Iris pigment epithelial cell (primary cell): ENCODE results near the gene SEMA6B.
"Not testable (repeated sequence)": the region's sequence is repeated elsewhere in the genome, so short reads cannot be mapped to it uniquely, and the experiment has no call there.

Experiments used
- DNase-seq: peaks from one replicate; pipeline ENCODE4 v3.0.0-alpha.2; 2011; ENCODE audit warnings: low read depth

SEMA6B gene

DNA sequence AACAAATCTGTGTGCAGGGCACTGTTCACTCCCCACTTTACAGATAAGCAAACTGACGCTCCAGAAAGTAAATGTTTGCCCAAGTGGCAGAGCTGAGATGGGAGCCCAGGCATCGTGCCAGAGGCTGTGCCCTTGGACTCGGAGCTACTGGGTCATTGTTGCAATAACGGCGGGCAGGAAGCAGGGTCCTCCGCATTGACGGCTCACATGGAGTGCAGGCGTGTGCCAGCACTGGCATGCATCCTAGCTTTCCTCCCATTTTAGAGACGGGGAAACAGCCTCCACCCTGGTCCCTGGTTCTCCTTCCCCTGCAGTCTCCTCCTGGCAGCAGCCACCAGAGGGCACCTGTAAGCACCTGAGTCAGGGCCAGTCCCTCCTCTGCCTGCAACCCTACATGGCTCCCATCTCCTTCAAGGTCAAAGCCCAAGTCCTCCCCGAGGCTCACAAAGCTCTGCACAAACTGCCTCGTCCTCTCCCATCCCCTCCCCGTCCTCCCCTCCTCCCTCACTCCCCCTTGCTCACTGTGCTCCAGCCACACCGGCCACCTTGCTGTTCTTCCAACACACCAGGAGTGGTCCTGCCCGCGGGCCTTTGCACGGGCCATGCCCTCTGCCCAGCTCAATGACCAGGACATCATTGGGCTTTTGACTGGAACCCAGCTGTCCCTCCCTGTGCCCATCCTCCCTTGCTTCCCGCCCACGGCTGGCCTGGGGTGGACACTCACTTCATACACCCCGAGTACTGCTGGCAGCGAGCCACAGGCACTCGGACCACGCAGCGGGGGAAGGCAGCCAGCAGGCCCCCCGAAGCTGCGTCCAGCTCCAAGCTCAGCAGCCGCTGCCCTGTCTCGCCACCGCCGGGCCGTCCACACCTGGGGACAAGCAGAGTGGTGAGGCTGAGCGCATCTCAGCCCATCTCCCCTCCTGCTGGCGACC lies 11.9 kb downstream of the SEMA6B start:
- DNase-seq = no peak

DNA sequence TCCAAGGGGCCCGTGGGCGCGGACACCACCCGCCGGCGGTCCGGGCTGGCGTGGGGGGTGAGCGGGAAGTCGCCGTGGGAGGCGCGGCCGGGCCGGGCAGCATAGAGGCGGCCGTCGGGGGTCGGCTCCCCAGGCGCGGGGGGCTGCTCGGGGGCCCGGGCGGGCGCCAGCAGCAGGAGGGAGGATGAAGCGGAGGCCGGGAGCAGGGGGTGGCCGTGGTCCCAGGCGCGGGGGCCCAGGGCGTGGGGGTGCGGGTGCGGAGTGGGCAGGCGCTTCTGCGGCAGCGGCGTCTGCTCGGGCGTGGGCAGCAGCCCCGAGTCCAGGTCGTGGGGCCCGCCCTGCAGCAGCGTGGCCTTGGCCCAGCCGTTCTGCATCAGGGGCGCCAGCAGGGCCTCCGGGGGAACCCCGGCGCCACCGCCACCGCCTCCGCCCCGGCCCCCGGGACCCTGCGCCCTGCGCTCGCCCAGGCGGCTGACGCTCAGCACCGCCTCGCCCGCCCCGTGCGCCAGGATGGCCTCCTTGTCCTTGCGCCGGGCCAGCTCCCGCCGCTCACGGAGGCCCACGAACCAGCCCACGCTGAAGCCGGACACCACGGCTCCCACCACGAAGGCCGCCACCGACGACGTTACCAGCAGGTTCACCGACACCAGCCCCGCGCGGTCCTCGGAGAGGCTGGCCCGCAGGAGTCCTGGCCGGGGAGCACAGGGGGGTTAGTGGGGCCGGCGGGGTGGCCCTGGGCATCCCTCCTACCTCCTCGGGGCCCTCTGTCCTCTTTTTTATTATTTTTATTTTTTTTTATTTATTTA lies 15.4 kb downstream of the SEMA6B start:
- no peak for DNase-seq

GRCh38 chr19:4542896-4543841 lies 16.3 kb downstream of the SEMA6B start:
- no peak for DNase-seq

DNA sequence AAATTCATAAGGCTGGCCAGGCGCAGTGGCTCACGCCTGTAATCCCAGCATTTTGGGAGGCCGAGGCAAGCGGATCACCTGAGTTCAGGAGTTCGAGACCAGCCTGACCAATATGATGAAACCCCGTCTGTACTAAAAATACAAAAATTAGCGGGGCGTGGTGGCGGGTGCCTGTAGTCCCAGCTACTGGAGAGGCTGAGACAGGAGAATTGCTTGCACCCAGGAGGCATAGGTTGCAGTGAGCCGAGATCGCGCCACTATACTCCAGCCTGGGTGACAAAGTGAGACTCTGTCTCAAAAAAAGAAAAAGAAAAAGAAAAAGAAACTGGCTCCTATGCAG lies 17.7 kb downstream of the SEMA6B start:
- DNase-seq = not testable (repeated sequence)

GRCh38 chr19:4541114-4541805 lies 18.2 kb downstream of the SEMA6B start:
- no peak for DNase-seq

GRCh38 chr19:4539693-4540581 lies 19.5 kb downstream of the SEMA6B start, which contains the start of gene LRG1:
Gene LRG1 (minus strand): TSS chr19:4540036. CDS start chr19:4540013, 23 bp downstream.
- DNase-seq = peak; percentile 28

DNA sequence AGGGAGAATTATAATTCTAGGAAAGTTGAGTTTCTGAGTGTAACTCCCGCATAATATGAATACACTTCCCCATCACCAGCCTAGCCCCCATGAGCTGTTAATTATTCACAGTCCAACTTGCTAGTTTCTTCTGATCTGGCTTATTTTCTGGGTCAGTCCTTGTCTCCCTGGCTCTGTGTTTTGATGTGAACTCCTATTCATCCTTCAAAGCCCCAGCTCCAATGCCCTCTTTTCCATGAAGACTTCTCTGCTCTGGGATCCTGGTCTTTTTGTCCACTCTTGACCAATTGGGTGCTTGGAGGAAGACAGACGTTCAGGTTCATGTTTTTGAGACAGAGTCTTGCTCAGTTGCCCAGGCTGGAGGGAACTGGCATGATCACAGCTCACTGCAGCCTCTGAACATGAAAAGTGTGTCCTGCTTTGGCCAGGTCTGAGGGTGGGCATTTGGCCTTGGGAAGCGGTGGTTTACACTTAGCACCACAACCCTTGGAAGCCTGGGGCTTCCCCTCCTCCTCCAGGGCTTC lies 20.3 kb downstream of the SEMA6B start:
- DNase-seq = no peak

DNA sequence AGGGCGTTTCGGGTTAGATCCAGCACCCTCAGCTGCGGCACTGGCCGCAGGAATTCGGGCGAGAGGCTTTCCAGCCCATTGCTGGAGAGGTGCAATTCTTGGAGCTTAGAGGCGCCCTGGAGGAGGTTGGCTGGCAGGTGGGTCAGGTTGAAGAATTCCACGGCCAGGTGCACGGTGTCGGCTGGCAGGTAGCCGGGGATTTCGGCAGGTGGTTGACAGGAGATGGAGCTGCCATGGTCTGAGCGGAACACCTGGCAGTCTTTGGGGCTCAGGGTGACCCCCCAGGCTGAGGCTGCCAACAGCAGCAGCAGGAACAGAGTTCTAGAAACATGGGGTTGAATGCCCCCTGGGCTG lies 20.9 kb downstream of the SEMA6B start:
- no peak for DNase-seq

DNA sequence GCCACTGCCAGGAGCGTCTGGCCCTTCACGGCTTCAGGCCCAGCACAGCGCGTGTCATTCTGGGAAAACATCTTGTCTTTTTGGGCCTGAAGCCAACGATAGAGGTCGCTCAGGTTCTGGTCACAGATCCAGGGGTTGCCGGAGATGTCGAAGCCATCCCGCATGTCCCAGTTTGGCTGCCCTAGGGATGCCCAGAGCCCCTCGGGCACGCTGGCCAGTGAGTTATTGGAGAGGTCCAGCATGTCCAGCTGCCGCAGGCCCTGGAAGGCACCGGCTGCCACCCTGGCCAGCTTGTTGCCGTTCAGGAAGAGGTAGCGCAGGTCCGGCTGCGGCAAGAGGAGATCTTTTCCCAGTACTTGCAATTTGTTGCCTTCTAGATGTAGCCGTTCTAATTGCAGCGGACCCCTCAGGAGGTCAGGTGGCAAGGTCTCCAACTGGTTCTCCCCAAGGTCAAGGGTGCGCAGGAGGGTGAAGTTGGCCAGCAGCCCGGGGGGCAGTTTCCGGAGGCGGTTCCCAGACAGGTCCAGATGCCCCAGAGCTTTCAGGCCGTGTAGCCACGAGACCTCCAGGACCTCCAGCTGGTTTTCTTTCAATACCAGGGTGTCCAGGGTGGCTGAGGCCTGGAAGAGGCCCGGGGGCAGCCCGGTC lies 21.4 kb downstream of the SEMA6B start:
- DNase-seq = no peak

- DNase-seq = no peak
Measured at GRCh38 chr19:4536798-4537197, 22.7 kb downstream of the SEMA6B start.

DNA sequence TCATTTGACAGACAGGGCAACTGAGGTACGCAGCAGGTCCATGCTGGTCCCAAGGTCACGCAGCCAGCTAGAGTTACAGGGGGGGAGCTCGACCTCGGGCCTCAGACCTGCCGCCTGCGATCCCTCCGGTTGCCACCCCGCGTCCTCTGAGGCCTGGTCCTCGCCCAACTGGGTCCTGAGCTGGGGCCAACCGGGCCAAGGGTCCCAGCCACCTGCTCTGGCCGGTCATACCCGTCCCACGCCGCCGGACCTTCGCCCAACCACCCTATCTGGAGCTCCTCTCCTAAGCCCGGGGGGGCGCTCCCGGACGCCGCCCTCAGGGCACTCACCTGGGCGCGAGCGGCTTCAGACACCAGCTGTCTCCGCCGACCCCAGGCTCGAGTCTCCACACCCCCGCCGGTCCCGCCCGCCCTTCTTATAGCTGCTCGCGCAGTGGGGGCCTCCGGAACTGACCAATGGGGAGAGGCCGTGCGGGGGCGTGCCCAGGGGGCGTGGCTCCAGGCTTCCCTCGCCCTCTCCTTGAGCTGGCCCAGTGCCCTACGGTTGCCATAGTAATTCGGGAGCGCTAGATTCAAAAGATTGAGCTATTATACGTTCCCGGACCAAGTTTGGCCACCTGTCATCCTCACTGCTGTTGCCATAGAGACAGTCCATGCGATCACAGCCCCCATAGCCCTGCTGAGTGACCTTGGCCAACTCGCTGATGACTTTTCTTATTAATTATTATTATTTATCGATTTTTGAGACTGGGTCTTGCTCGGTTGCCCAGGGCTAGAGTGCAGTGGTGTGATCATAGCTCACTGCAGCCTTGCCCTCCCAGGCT lies 24.4 kb downstream of the SEMA6B start, which contains the start of gene PLIN5:
TSS of gene PLIN5 (minus strand) at position 389 of the 823 bp plus-strand sequence. CDS start 1,150 bp downstream, outside the sequence.
- DNase-seq = peak; percentile 51

GRCh38 chr19:4533835-4534424 lies 25.6 kb downstream of the SEMA6B start:
- no peak for DNase-seq

DNA sequence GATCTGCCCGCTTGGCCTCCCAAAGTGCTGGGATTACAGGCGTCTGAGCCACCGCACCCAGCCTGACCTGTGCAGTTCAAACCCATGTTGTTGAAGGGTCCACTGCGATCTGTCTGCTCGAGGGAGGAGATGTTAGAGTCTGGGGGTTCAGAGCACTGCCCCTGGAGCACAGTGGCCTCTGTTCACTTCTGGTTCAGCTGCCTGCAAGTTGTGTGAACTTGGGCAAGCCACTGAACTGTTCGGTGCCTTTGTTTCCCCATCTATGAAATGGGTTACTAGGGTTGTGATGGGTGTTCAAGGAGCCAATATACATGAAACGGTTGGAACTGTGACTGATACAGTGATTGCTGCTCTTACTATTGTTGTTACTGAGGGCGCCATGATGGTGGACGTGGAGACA lies 26.1 kb downstream of the SEMA6B start:
- no peak for DNase-seq

DNA sequence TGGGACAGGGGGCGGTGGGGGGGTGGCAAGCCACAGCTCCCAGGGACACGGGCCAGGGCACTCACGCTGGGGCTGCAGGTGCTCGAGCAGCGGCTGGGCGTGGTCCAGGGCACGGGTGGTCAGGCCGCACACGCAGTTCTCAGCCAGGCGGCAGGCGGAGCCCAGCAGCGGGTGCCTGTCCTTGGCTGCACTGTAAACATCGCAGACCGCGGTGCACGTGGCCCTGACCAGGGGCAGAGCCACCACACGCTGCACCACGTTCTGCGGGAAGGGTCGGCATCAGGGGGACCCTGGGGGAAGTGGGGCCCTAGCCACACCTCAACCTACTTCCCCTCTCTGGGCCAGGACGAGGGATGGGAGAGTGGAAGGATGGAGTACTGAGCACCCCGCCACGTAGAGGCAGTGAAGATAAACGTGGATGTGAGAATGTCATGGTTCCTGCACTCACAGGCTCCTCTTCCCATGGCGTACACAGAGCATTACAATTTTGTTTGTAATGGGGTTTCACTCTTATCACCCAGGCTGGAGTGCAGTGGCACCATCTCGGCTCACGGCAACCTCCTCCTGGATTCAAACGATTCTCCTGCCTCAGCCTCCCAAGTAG lies 27.8 kb downstream of the SEMA6B start:
- no peak for DNase-seq

- no peak for DNase-seq
Measured at GRCh38 chr19:4529924-4530522, 29.5 kb downstream of the SEMA6B start.

- no peak for DNase-seq
Measured at GRCh38 chr19:4528843-4529242, 30.6 kb downstream of the SEMA6B start.

DNA sequence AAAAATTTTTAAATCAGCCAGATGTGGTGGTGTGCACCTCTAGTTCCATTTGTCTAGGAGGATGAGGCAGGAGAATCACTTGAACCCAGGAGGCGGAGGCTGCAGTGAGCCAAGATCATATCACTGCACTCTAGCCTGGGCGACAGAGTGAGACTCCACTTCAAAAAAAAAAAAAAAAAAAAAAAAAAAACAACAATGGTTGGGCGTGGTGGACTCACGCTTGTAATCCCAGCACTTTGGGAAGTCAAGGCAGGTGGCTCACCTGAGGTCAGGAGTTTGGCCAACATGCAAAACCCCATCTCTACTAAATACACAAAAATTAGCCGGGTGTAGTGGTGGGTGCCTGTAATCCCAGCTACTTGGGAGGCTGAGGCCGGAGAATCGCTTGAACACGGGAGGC lies 32.1 kb downstream of the SEMA6B start:
- DNase-seq = not testable (repeated sequence)
